Measurements from ENCODE around the gene PKNOX2. TPM values are rescaled to one million over a fixed set of nuclear protein-coding genes. Genes with fewer than 3 reads are reported as not detected.

Gene PKNOX2
- total and polyA plus RNA-seq, 9 donors: 10.6 to 42.3 (median 30.0) TPM

DNA sequence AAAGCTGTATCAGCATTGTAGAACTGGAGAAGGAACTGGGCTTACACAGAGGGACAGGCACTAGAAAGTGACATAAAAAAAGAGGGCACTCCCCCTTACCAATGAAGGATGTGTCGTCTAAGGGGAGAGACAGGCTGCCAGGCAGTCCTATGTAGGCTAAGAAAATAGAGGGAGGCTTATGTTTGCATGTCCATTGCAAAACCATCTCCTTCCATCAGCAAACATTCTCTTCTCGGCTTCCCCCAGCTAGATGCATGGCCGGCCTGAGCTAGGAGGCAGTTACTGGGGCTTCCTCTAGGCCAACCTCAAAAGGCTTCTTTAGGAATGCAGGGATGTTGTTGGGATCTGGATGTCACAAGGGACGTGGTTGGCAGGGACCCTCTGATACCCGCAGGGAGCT is 139.1 kb downstream of the PKNOX2 start:
- no peak for DNase-seq
- WGBS, 3 donors: 55 to 76% (median 76%) methylated on average over 5 of the region's 5 CpGs

GRCh38 chr11:125304136-125304535 is 139.6 kb downstream of the PKNOX2 start:
- H3K4me1 ChIP-seq (ENCODE audit: insufficient read depth): peaks cover 10% of the 10 kb centered on the region
- DNase-seq: no peak
- H3K27me3 ChIP-seq: no peaks in the 10 kb centered on the region
- intact Hi-C loops (cut with DNase I): no loop called here
- no peaks in the 10 kb centered on the region for H3K36me3 ChIP-seq
- H3K4me3 ChIP-seq: no peak overlapping the region
- no peak overlapping the region for H3K27ac ChIP-seq
- WGBS, 3 donors: 48 to 61% (median 55%) methylated on average over 7 of the region's 7 CpGs
- no peaks in the 10 kb centered on the region for H3K9me3 ChIP-seq
- TF ChIP-seq POLR2A (IDR thresholded peaks at IDR 0.05) (no peak), CTCF (IDR thresholded peaks at IDR 0.05) (no peak), EP300 (IDR thresholded peaks at IDR 0.05) (no peak)

More for the DNA sequence above, 139.1 kb downstream of the PKNOX2 start:
- H3K4me3 ChIP-seq: no peak overlapping the region
- no peak overlapping the region for H3K27ac ChIP-seq
- peaks cover 10% of the 10 kb centered on the region for H3K4me1 ChIP-seq (ENCODE audit: insufficient read depth)
- TF ChIP-seq POLR2A (IDR thresholded peaks at IDR 0.05) (no peak), CTCF (IDR thresholded peaks at IDR 0.05) (no peak), EP300 (IDR thresholded peaks at IDR 0.05) (no peak)
- no peaks in the 10 kb centered on the region for H3K36me3 ChIP-seq
- intact Hi-C loops (cut with DNase I): no loop called here
- no peaks in the 10 kb centered on the region for H3K9me3 ChIP-seq
- H3K27me3 ChIP-seq: no peaks in the 10 kb centered on the region

DNA sequence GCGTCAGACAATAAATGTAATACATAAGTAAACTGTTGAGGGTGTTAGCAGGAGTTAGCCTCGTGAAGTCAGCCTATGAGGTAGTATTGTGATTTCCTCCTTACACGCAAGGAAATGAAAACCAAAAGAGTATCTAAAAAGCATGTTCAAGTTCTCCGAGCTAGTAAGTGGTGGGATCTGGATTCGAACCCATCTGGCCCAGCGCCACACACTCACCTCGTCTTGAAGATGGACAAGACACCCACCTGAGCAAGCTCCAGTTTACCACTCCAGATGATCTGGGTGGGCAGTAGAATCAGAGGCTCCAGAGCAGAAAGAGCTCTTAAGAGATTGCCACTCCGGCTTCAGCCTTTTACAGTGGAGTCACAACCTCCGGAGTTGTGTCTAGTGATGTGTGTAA is 140.3 kb downstream of the PKNOX2 start:
- intact Hi-C loops (cut with DNase I): no loop called here

DNA sequence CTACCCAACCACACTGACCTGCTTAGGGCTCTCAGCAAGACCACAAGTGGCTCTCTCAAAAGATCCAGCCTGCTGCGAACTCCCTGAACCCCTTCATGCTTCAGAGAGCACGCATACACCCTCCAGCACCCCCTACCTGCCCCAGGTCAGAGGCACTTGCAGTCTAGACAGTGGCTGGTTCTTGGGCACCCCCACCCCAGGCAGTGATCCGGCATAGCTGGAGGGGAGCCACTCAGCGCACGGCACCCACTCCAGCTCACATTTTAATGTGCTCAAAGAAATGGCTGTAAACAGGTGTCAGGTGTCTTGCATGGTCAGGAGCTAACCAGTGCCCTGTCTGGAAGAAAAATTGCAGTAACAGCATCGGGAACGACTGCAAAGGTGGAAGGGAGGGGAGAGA is 140.8 kb downstream of the PKNOX2 start:
- Histone ChIP-seq H3K4me3 (no peak overlapping the region), H3K27me3 (no peaks in the 10 kb centered on the region), H3K4me1 (ENCODE audit: insufficient read depth) (peaks cover 10% of the 10 kb centered on the region), H3K36me3 (no peaks in the 10 kb centered on the region), H3K27ac (no peak overlapping the region), H3K9me3 (no peaks in the 10 kb centered on the region)
- intact Hi-C loops (cut with DNase I): no loop called here
- TF ChIP-seq EP300 (IDR thresholded peaks at IDR 0.05) (no peak), CTCF (IDR thresholded peaks at IDR 0.05) (no peak), POLR2A (IDR thresholded peaks at IDR 0.05) (no peak)
- WGBS, 3 donors: 84 to 93% (median 93%) methylated on average over 7 of the region's 7 CpGs
- DNase-seq: no peak

More for the DNA sequence above, 140.3 kb downstream of the PKNOX2 start:
- H3K27me3 ChIP-seq: no peaks in the 10 kb centered on the region
- no peak for DNase-seq
- 84 to 86% (median 85%) methylated on average over 9 of the region's 9 CpGs for WGBS, 3 donors
- peaks cover 10% of the 10 kb centered on the region for H3K4me1 ChIP-seq (ENCODE audit: insufficient read depth)
- H3K9me3 ChIP-seq: no peaks in the 10 kb centered on the region
- TF ChIP-seq POLR2A (IDR thresholded peaks at IDR 0.05): no peak
- no peak for TF ChIP-seq EP300 (IDR thresholded peaks at IDR 0.05)
- no peak for TF ChIP-seq CTCF (IDR thresholded peaks at IDR 0.05)
- H3K4me3 ChIP-seq: no peak overlapping the region
- no peak overlapping the region for H3K27ac ChIP-seq
- H3K36me3 ChIP-seq: no peaks in the 10 kb centered on the region

Data from ovary (tissue), 9 donors.